ENCODE data around the gene EML3.
"Not testable (repeated sequence)": the region's sequence is repeated elsewhere in the genome, so short reads cannot be mapped to it uniquely, and the experiment has no call there.

The EML3 gene

DNA sequence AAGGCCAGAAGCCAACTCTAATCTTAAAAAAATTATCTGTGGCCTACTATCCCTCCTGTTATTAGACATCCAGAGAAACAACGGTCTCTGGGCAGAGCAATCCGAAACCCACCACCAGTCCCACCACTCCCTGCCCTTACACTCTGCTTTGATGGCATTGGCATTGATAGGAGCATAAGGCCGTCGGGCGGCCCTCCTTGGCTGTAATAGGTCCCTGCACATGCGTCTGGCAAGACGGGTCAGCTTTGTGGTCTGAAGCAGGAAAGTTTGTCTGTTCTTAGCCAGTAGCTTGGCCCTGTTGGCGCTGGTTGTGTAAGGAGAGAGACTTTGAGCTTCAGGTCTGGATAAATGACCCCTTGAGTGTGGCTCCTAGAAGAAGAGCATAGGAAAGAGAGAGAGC is 17.5 kb downstream of the EML3 start:
- DNase-seq (ENCODE audit: low spot score): no peak

GRCh38 chr11:62593434-62594044 is 19.0 kb downstream of the EML3 start:
- peak; percentile 80 for DNase-seq (ENCODE audit: low spot score)

DNA sequence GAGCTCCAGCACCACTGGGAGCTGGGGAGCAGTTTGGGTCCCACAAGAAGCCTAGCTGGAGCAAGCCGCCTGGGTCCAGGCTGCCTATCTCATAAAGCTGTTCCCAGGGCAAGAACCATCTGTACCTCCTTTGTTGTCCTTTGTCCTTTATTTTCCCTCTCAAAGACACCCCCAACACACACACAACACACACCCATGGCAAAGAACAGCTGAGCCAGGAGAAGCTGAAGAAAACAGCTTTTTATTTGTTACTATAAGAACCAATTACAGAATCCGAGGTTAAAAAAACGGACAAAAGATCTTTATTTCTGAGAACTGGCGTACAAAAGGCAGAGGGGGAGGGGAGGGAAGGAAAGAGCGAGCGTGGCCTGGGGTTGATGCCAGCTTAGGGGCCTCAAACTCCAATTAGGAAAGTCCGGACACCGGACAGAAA is 19.6 kb downstream of the EML3 start:
- no peak for DNase-seq (ENCODE audit: low spot score)

DNA sequence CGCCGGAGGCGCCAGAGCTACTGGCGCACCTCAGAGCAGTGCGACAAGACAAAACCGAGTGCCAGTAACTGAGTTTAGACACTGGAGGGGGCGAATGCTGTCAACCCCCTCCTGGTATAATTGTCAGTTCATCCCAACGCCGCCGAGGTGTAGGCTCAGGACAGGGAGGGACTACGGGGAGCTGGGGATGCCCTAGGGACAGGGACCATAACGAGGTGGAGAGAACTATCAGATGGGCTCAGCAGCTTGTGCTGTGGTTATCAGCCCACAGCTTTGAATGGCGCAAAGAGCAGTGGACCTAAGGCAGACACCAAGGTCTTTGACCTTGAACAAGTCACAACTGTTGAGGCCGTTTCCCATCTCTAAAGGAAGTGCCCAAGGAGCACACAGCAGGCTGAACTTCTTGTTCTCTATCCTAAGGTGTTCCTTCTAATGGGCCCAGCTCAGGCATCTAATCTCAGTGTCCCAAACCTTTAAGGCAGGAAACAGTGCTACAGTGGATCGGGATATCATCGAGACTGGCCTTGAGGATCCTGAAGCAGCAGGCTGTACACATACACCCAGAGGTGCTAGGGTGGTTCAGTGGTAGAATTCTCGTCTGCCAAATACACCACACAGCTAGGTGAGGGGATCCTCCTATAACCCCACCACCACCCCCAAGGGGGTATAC is 20.3 kb downstream of the EML3 start:
- no peak for DNase-seq (ENCODE audit: low spot score)

GRCh38 chr11:62591448-62592145 is 21.0 kb downstream of the EML3 start, which contains the start of gene TUT1:
Gene TUT1, minus strand, starts transcription at chr11:62591523. Its CDS starts 38 bp downstream, at chr11:62591485.
- DNase-seq (ENCODE audit: low spot score): peak; percentile 98

- DNase-seq (ENCODE audit: low spot score): peak; percentile 19
These were observed 23.5 kb downstream of the EML3 start for GRCh38 chr11:62588966-62589637.

DNA sequence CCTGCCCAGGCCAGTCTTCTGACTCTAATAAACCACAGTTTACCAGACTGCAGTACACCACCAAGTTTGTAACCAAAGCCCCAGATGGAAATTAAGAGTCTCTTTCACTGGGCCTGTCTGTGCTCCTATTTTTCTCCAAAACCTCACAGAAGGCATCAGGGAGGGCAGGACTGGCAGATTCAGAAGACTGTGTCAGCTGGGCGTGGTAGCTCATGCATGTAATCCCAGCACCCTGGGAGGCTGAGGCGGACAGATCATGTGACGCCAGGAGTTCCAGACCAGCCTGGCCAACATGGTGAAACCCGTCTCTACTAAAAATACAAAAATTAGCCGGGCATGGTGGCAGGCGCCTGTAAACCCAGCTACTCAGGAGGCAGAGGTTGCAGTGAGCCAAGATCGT is 27.2 kb downstream of the EML3 start:
- DNase-seq (ENCODE audit: low spot score): not testable (repeated sequence)

DNA sequence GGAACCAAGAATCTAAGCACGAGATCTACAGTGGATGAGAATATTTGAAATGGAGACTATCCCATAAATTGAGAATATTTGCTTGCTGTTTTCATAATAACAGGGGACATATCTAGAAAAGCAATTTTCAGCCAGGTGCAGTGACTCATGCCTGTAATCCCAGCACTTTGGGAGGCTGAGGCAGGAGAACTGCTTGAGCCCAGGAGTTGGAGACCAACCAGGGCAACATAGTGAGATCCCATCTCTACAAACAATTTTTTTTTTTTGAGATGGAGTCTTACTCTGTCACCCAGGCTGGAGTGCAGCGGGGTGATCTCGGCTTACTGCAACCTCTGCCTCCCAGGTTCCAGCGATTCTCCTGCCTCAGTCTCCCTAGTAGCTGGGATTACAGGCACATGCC is 30.8 kb downstream of the EML3 start:
- not testable (repeated sequence) for DNase-seq (ENCODE audit: low spot score)

GRCh38 chr11:62580959-62581715 is 31.4 kb downstream of the EML3 start:
- DNase-seq (ENCODE audit: low spot score): no peak

DNA sequence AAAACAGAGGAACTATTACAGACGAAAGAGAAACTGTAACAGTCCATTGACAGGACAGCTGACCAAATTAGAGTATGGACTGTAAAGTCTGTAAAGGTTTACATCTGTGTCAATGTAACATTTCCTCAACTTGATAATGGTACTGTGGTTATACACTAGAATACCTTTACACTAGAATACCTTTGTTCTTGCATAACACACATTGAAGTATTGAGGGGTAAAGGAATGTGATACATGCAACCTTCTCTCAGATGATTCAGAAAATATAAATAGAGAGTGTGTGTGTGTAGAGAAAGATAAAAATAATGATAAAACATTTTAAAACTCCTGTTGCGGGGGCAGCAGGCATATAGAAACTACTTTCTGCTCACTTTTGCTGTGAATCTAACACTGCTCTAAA is 33.3 kb downstream of the EML3 start:
- DNase-seq (ENCODE audit: low spot score): no peak

- DNase-seq (ENCODE audit: low spot score): no peak
These were observed 34.0 kb downstream of the EML3 start for GRCh38 chr11:62578541-62578940.

GRCh38 chr11:62577046-62577714 is 35.4 kb downstream of the EML3 start:
- no peak for DNase-seq (ENCODE audit: low spot score)

DNA sequence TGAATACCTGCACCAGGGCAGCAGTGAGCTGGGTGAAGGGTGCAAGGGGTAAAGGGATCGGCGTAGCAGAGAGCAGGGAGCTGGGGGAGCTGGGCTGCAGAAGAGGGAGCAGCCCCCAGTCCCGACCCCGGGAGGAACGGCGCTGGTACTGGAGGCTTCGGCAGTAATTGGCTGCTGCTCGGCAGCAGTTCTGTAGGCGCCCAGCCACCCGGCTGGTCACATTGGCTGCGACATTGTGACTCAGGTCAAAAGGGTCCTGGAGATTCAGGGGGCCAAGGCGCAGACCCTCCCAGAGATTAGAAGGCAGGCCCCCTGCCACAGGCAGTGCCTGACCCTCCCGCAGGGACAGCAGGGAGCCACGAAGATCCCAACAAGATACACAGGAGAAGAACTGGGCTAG is 36.7 kb downstream of the EML3 start:
- DNase-seq (ENCODE audit: low spot score): no peak

DNA sequence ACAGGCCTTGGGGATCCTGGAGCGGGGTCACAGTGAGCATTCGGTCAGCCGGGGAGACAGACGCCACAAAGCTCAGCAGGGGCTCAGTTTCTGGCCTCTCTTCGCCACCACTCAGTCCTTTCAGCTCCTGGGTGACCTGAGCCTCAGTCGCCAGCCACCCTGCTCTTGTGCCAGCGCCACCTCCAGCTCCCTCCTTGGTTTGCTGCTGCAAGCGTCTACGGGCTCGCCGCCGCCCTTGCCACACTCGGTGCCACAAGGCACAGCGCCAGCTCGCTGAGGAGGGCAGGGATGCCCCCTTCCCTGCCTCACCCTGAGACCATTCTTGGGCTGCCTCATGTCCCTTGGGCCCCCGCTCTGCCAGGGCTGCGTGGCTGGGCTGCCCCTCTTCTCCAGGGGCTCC is 37.4 kb downstream of the EML3 start:
- no peak for DNase-seq (ENCODE audit: low spot score)

DNA sequence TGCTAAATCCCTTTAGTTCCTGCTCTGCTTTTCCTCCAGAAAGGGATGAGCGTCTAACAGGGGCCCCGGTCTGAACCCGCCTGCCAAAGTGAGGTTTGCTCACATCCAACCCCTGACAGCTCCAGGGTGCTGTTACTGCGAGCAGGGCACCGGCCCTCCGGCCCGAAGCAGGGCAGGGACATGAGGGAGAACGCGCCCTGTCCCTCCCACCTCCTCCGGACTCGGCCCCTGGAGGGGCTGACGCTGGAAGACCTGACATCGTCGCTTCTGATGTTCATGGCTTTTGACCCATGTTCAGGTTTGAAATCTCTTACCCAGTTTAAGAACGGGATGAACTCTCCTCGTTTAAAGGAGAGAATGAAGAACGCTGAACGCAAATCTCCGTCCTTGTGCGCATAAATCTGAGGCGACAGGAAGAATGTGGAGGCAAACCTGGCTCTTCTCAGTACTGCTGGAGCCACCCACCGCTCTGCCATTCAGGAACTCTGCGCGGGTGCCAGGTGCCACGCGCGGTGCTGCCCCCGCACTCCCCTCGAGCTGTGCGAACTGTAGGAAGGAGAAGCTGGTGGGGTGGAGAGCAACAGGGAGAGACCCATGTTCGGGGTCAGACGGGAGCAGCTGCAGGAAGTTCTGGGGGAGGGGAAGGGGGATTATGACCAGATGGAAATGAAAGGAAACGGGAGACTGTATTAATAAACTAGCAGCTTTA is 38.1 kb downstream of the EML3 start:
- no peak for DNase-seq (ENCODE audit: low spot score)

DNA sequence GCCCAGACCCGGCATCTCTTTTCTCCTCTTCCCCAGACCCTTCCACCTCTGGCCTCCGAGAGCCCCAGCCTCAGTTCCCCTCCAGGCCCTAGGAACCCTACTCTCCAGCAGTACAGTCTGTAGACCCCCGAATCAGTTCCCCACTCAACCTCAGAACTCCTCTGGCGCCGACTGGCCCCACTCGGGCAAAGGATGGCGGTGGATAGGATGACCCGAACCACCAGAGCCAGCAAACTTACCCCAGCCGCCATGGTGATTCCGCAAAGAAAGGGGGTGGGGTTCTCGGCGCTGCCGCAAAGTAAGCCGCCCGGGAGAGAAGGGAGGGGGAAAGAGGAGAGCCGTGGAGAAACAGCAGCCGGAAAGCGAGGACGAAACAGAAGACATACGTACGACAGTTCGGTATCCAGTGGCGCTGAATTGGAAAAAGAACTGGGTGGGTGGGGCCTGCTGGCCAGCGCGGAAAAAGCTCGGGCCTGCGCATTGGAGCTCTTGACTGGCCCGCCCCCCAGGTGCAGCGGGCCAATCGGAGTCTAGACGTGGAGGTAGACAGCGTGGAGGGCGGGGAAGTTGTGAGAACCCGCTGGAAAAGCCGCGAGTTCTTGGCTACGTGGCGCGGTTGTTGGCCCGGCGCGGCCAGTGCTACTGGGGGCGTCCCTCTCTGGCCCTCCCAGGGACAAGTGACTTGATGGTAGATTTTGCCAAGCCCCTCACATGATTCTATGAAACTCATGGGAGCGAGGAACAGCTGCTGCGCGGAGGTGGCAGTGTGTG is 38.8 kb downstream of the EML3 start, which contains the start of gene EEF1G:
TSS of gene EEF1G (minus strand) at position 300 of the 771 bp plus-strand sequence. CDS start at position 251, 49 bp downstream.
- peak; percentile 99 for DNase-seq (ENCODE audit: low spot score)

DNA sequence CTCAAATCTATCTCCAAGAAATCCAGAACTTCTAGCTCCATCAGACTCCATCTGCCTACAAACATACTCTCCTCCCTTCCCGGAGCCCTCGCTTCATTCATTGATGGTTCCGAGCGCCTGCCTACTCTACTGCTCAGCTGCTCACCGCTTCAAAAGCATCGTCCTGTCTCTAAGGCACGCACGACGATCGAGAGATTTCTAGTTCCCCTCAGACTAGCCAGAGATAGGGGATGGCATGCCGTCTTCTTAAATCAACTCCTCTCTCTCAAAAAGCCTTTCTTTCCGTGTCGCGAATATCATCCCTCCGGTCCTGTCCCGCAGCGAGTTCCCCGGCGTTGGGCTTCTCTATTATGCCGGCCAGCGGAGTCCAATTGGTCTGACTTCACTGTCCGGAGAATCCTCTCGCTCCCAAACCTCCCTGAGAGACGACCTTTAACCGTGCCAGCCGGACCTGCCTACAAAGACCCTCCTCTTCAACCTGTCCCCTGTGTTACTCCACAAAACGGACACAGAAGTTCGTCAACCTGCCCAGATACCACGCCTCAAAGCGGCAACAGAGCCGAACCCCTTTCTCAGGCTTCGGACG is 39.5 kb downstream of the EML3 start:
- peak; percentile 14 for DNase-seq (ENCODE audit: low spot score)

- no peak for DNase-seq (ENCODE audit: low spot score)
These were observed 40.1 kb downstream of the EML3 start for GRCh38 chr11:62572431-62572830.

GRCh38 chr11:62571493-62571892 is 41.1 kb downstream of the EML3 start:
- DNase-seq (ENCODE audit: low spot score): not testable (repeated sequence)

Measured in CD4-positive, alpha-beta T cell treated with Interleukin-15 for 4 hours (primary cell).